Left forelimb (tissue), 1 donor: Measurements from ENCODE around the gene HES1.

Source experiments
- DNase-seq: peaks from one replicate; pipeline ENCODE4 v3.0.0-alpha.2; 2018; ENCODE audit warnings: low spot score

Gene HES1

GRCh38 chr3:194167480-194168282 is 31.7 kb downstream of the HES1 start:
- DNase-seq = no peak

- DNase-seq = no peak
These were observed 33.0 kb downstream of the HES1 start for GRCh38 chr3:194168994-194169393.

GRCh38 chr3:194169595-194169994 is 33.6 kb downstream of the HES1 start:
- DNase-seq = no peak

- DNase-seq = no peak
These were observed 34.8 kb downstream of the HES1 start for GRCh38 chr3:194170793-194171192.

- DNase-seq = no peak
These were observed 38.5 kb downstream of the HES1 start for GRCh38 chr3:194174406-194174805.

- no peak for DNase-seq
These were observed 39.0 kb downstream of the HES1 start for GRCh38 chr3:194174980-194175379.

- no peak for DNase-seq
These were observed 40.5 kb downstream of the HES1 start for GRCh38 chr3:194176274-194176991.

- DNase-seq = no peak
These were observed 41.2 kb downstream of the HES1 start for GRCh38 chr3:194177141-194177540.

- no peak for DNase-seq
These were observed 42.2 kb downstream of the HES1 start for GRCh38 chr3:194178128-194178527.

- DNase-seq = no peak
These were observed 42.7 kb downstream of the HES1 start for GRCh38 chr3:194178669-194179068.

- DNase-seq = no peak
These were observed 44.6 kb downstream of the HES1 start for GRCh38 chr3:194180570-194180969.

- no peak for DNase-seq
These were observed 45.9 kb downstream of the HES1 start for GRCh38 chr3:194181612-194182529.

GRCh38 chr3:194183271-194183670 is 47.3 kb downstream of the HES1 start:
- DNase-seq = no peak

- no peak for DNase-seq
These were observed 48.4 kb downstream of the HES1 start for GRCh38 chr3:194184265-194184751.

- no peak for DNase-seq
These were observed 48.9 kb downstream of the HES1 start for GRCh38 chr3:194184801-194185200.

- DNase-seq = no peak
These were observed 49.3 kb downstream of the HES1 start for GRCh38 chr3:194185221-194185620.

GRCh38 chr3:194187233-194187944 is 51.4 kb downstream of the HES1 start:
- DNase-seq = no peak
